Prostate gland (tissue), 2 donors: ENCODE results near the gene ORC2. TPM values are rescaled to one million over a fixed set of nuclear protein-coding genes. Genes with fewer than 3 reads are reported as not detected.

Experiments
- DNase-seq: peaks from one replicate; pipeline ENCODE4 v3.0.0-alpha.2; 2019; ENCODE audit warnings: low spot score
- H3K27ac ChIP-seq, 2 donors: fragments of 200-600 bp; sonication (generic); 2 replicates each; pipeline ENCODE4 v1.5.1; 2017 to 2019
- H3K27me3 ChIP-seq: fragments of 200-600 bp; sonication (generic); replicated peaks from 2 replicates; pipeline ENCODE4 v1.5.1; 2019; ENCODE audit not compliant: insufficient read depth
- H3K36me3 ChIP-seq, 2 donors: fragments of 200-600 bp; sonication (generic); 1 replicate in 1 of 2; 2 replicates in 1 of 2; pipeline versions ENCODE4 v1.5.1 to v1.8.1; 2017 to 2019
- H3K4me1 ChIP-seq: fragments of 200-600 bp; sonication (generic); replicated peaks from 2 replicates; pipeline ENCODE4 v1.5.1; 2019
- H3K4me3 ChIP-seq, 2 donors: fragments of 200-600 bp; sonication (generic); 2 replicates each; pipeline ENCODE4 v1.5.1; 2017 to 2019
- H3K9me3 ChIP-seq: fragments of 200-600 bp; sonication (generic); 2 replicates; pipeline ENCODE4 v1.5.1; 2017
- POLR2A ChIP-seq: fragments of 450-650 bp; IDR thresholded peaks from one replicate; pipeline ENCODE4 v1.6.1; 2016; ENCODE audit warnings: antibody characterized with exemption, mild to moderate bottlenecking
- POLR2AphosphoS5 ChIP-seq: sonication (generic); formaldehyde crosslinking; IDR thresholded peaks from one replicate; pipeline ENCODE4 v1.6.1; 2017; ENCODE audit warnings: antibody characterized with exemption
- WGBS: methylation state at CpG from one replicate; pipeline ENCODE4 v1.1.5; 2018; 5-methylcytosine and 5-hydroxymethylcytosine counted together
- intact Hi-C: fragments of 100-400 bp; cut with DNase I; formaldehyde crosslinking; loops from one replicate; pipeline ENCODE4 v1.14.2; 2022
- total RNA-seq, 2 donors: library from RNA; depleted of rRNA; stranded (reverse); fragments of >200 nt; gene quantifications; one replicate each; pipeline ENCODE4 v1.1.0, GENCODE V29; 2016
- TF ChIP-seq, protein P1 (sequence below), 4 experiments: fragments of 200-600 bp in 2 of 4; fragments of 450-650 bp in 2 of 4; sonication (generic) in 2 of 4; IDR thresholded peaks; 1 replicate in 3 of 4; 2 replicates in 1 of 4; pipeline ENCODE4 v1.5.1; 2016 to 2019; ENCODE audit warnings: antibody characterized with exemption in 4 of 4, mild to moderate bottlenecking in 2 of 4, moderate library complexity in 2 of 4

The ORC2 gene
- total RNA-seq, 2 donors from 2014 or later, result 21.9 to 32.1 TPM

DNA sequence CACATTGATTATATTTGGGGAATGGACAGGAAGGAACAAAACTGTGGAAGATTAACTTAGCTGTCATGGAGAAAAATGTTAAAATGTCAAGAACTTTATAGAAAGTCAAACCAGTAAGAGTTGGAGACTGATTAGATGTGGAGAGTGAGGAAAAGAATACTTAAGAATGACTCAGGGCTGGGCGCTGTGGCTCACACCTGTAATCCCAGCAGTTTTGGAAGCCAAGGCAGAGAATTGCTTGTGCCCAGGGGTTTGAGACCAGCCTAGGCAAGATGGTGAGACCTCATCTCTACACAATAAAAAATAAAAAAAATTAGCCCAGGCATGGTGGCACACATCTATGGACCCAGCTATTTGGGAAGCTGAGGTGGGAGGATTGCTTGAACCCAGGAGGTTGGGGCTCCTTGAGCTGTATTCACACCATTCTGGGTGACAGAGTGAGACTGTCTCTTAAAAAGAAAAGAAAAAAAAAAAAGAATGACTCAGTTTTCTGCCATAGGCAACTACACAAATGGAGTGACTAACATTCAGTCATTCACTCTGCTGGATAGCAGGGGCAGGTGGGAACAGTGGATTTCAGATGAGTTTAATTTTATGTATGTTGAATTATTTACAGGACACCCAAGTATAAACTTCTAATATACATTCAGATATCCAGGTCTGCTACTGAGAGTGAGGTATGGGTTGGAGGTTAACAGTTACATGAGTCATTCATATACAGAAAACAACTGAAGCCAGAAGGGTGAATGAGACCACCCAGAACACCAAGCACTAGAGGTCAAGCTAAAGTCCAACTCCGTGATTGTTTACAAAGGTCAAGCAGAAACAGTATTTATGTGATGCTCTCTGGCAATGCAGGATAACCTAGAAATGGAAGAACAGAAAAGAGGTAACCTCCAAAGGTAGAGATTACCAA is 33.9 kb downstream of the ORC2 start:
- intact Hi-C loops, result no loop called here
- Histone ChIP-seq H3K27me3 (no peaks in the 10 kb centered on the region), H3K9me3 (no peaks in the 10 kb centered on the region), H3K4me3 (no peak overlapping the region), H3K4me1 (no peaks in the 10 kb centered on the region), H3K36me3 (peaks cover 0 to 3% of the 10 kb centered on the region in 2 donors), H3K27ac (no peak overlapping the region)
- TF ChIP-seq POLR2AphosphoS5 (no peak), POLR2A (no peak)
- TF ChIP-seq, protein P1, sequence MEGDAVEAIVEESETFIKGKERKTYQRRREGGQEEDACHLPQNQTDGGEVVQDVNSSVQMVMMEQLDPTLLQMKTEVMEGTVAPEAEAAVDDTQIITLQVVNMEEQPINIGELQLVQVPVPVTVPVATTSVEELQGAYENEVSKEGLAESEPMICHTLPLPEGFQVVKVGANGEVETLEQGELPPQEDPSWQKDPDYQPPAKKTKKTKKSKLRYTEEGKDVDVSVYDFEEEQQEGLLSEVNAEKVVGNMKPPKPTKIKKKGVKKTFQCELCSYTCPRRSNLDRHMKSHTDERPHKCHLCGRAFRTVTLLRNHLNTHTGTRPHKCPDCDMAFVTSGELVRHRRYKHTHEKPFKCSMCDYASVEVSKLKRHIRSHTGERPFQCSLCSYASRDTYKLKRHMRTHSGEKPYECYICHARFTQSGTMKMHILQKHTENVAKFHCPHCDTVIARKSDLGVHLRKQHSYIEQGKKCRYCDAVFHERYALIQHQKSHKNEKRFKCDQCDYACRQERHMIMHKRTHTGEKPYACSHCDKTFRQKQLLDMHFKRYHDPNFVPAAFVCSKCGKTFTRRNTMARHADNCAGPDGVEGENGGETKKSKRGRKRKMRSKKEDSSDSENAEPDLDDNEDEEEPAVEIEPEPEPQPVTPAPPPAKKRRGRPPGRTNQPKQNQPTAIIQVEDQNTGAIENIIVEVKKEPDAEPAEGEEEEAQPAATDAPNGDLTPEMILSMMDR (IDR thresholded peaks at IDR 0.05), result no peak
- 87% methylated on average over 2 of the region's 2 CpGs for WGBS
- no peak for DNase-seq

DNA sequence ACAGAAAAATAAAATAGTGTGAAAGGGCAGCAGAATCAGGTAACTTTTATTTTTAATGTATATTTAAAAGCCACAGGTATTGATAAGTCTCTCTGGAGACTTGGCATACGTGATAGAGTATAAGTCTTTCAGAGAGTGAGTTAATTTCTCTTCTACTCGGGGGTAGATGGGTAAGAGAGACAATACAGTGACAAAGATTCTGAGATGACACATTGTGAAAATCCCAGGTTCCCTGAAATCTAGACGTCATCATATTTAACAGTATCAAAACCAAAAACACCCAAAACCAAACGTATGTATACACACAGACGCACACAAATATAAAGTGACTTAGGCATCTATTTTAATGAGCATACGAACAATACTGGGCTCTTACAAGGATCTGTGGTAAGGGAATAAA is 41.0 kb downstream of the ORC2 start:
- Histone ChIP-seq H3K9me3 (no peaks in the 10 kb centered on the region), H3K36me3 (peaks cover 8 to 20% of the 10 kb centered on the region in 2 donors), H3K27me3 (no peaks in the 10 kb centered on the region), H3K4me3 (no peak overlapping the region), H3K27ac (no peak overlapping the region), H3K4me1 (no peaks in the 10 kb centered on the region)
- DNase-seq, result no peak
- intact Hi-C loops, result no loop called here
- TF ChIP-seq, protein P1 (IDR thresholded peaks at IDR 0.05), result no peak
- no peak for TF ChIP-seq POLR2A
- no peak for TF ChIP-seq POLR2AphosphoS5
- WGBS, result 92% methylated on average over 6 of the region's 6 CpGs

DNA sequence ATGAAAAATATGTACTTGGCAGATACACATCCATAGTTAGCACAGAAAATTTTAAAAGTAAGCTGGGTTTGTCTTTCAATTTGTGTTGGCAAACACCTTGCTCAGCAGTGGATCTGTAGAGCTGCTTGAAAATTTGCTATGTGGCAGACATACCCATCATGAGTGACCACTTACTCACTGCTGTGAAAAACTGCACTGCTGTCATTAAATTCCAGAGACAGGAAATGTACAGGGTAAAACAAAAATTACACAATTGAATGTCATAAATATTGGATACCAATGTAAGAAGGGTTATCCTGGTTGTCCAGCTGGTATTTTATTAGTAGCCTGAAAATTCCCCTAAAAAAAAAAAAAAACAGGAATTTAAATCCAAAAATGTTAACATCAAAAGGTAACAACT is 49.8 kb downstream of the ORC2 start:
- intact Hi-C loops, result no loop called here
- Histone ChIP-seq H3K9me3 (no peaks in the 10 kb centered on the region), H3K36me3 (peaks cover 6 to 27% of the 10 kb centered on the region in 2 donors), H3K27ac (no peak overlapping the region), H3K4me3 (no peak overlapping the region), H3K4me1 (no peaks in the 10 kb centered on the region), H3K27me3 (no peaks in the 10 kb centered on the region)
- no peak for DNase-seq
- TF ChIP-seq POLR2A (no peak), POLR2AphosphoS5 (no peak)
- TF ChIP-seq, protein P1 (IDR thresholded peaks at IDR 0.05), result no peak

DNA sequence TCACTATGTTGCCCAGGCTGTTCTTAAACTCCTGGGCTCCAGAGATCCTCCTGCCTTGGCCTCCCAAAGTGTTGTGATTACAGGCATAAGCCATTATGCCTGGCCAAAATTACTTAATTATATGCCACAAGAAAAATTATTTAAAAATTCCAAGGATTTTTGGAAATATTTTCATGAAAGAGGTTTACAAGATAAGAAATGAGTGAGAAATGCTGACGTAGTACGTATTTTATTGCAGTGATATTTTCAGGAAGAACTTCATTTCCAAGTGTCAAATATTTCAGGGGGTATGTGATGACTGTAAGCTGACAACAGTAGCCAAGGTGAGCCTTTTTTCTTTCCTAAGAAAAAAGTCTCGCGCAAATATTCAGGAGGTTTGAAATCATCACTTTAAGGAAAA is 53.5 kb downstream of the ORC2 start:
- Histone ChIP-seq H3K4me3 (no peak overlapping the region), H3K4me1 (no peaks in the 10 kb centered on the region), H3K27me3 (no peaks in the 10 kb centered on the region), H3K27ac (no peak overlapping the region), H3K9me3 (no peaks in the 10 kb centered on the region), H3K36me3 (peaks cover 6 to 17% of the 10 kb centered on the region in 2 donors)
- intact Hi-C loops, result loop anchor here (5.0 kb wide), 1 partner anchor 157 kb away; no protein-coding TSS in a partner anchor
- TF ChIP-seq POLR2A (no peak), POLR2AphosphoS5 (no peak)
- TF ChIP-seq, protein P1 (IDR thresholded peaks at IDR 0.05), result no peak
- DNase-seq, result no peak
- 92% methylated on average over 4 of the region's 4 CpGs for WGBS
